Right atrium auricular region (tissue), 2 donors: ENCODE data around the gene FBXL17. TPM values are rescaled to one million over a fixed set of nuclear protein-coding genes. Genes with fewer than 3 reads are reported as not detected.

Experiments used
- DNase-seq: peaks from one replicate; pipeline ENCODE4 v3.0.0-alpha.2; 2019; ENCODE audit warnings: low spot score
- H3K27ac ChIP-seq, 2 donors: fragments of 200-600 bp; sonication (generic); 1 replicate in 1 of 2; 2 replicates in 1 of 2; pipeline ENCODE4 v1.5.1; 2016 to 2019
- H3K27me3 ChIP-seq, 2 donors: fragments of 200-600 bp; sonication (generic); one replicate each; pipeline versions ENCODE4 v1.5.1 to v1.6.0; 2017 to 2019
- H3K36me3 ChIP-seq: fragments of 200-600 bp; sonication (generic); one replicate; pipeline ENCODE4 v1.5.1; 2016
- H3K4me1 ChIP-seq, 2 donors: fragments of 200-600 bp; sonication (generic); one replicate each; pipeline versions ENCODE4 v1.5.1 to v1.6.0; 2017 to 2019
- H3K4me3 ChIP-seq, 2 donors: fragments of 200-600 bp; sonication (generic); 1 replicate in 1 of 2; 2 replicates in 1 of 2; pipeline ENCODE4 v1.5.1; 2017 to 2019; ENCODE audit warnings: mild to moderate bottlenecking in 1 of 2, moderate library complexity in 1 of 2
- H3K9me3 ChIP-seq, 2 donors: fragments of 200-600 bp; sonication (generic); one replicate each; pipeline ENCODE4 v1.5.1; 2019
- total RNA-seq, 2 donors: library from RNA; depleted of rRNA; stranded (reverse); fragments of >200 nt; gene quantifications; one replicate each; pipeline ENCODE4 v1.1.0, GENCODE V29; 2016
- TF ChIP-seq, protein P1 (sequence below), 2 donors: fragments of 200-600 bp; sonication (generic); IDR thresholded peaks; one replicate each; pipeline ENCODE4 v1.5.1; 2019; ENCODE audit warnings: antibody characterized with exemption in 2 of 2

The FBXL17 gene
- total RNA-seq, 2 donors from 2014 or later = 16.1 to 31.7 TPM

DNA sequence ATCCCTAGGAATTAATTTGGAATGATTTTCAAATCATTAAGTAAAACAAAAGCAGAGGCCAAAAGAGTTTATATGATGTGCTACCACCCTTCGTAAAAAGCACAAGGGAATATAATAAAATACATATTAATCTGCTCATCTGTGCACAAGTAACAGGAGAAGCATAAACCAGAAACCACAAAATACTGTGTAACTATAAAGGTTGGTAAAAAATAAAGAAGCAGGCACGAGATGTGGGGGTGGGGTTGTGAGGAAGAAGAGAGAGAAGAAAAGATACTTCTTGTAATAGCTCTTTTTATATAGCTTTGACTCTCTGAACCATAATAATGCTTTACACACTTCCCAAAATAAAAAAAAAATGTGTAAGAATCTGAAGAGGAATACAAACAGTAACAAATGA is 496.3 kb downstream of the FBXL17 start:
- no peak for DNase-seq
- peaks cover 0 to 5% of the 10 kb centered on the region in 2 donors for H3K4me1 ChIP-seq
- no peak overlapping the region for H3K4me3 ChIP-seq
- TF ChIP-seq, protein P1, sequence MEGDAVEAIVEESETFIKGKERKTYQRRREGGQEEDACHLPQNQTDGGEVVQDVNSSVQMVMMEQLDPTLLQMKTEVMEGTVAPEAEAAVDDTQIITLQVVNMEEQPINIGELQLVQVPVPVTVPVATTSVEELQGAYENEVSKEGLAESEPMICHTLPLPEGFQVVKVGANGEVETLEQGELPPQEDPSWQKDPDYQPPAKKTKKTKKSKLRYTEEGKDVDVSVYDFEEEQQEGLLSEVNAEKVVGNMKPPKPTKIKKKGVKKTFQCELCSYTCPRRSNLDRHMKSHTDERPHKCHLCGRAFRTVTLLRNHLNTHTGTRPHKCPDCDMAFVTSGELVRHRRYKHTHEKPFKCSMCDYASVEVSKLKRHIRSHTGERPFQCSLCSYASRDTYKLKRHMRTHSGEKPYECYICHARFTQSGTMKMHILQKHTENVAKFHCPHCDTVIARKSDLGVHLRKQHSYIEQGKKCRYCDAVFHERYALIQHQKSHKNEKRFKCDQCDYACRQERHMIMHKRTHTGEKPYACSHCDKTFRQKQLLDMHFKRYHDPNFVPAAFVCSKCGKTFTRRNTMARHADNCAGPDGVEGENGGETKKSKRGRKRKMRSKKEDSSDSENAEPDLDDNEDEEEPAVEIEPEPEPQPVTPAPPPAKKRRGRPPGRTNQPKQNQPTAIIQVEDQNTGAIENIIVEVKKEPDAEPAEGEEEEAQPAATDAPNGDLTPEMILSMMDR (IDR thresholded peaks at IDR 0.05) = no peak
- H3K36me3 ChIP-seq = no peaks in the 10 kb centered on the region
- H3K27ac ChIP-seq = no peak overlapping the region
- H3K9me3 ChIP-seq = no peaks in the 10 kb centered on the region
- H3K27me3 ChIP-seq = no peaks in the 10 kb centered on the region

- Histone ChIP-seq H3K27ac (no peak overlapping the region), H3K27me3 (no peaks in the 10 kb centered on the region), H3K9me3 (no peaks in the 10 kb centered on the region), H3K4me1 (peaks cover 0 to 5% of the 10 kb centered on the region in 2 donors), H3K36me3 (no peaks in the 10 kb centered on the region), H3K4me3 (no peak overlapping the region)
- no peak for DNase-seq
- TF ChIP-seq, protein P1 (IDR thresholded peaks at IDR 0.05) = no peak
These were observed 497.0 kb downstream of the FBXL17 start for GRCh38 chr5:107884871-107885270.

GRCh38 chr5:107878661-107879060 is 503.2 kb downstream of the FBXL17 start:
- TF ChIP-seq, protein P1 (IDR thresholded peaks at IDR 0.05) = no peak
- no peaks in the 10 kb centered on the region for H3K27me3 ChIP-seq
- no peaks in the 10 kb centered on the region for H3K36me3 ChIP-seq
- H3K4me3 ChIP-seq = no peak overlapping the region
- no peaks in the 10 kb centered on the region for H3K4me1 ChIP-seq
- no peaks in the 10 kb centered on the region for H3K9me3 ChIP-seq
- no peak for DNase-seq
- no peak overlapping the region for H3K27ac ChIP-seq

GRCh38 chr5:107876906-107877305 is 505.0 kb downstream of the FBXL17 start:
- no peak overlapping the region for H3K4me3 ChIP-seq
- H3K27ac ChIP-seq = no peak overlapping the region
- no peaks in the 10 kb centered on the region for H3K9me3 ChIP-seq
- no peaks in the 10 kb centered on the region for H3K36me3 ChIP-seq
- no peaks in the 10 kb centered on the region for H3K4me1 ChIP-seq
- TF ChIP-seq, protein P1 (IDR thresholded peaks at IDR 0.05) = no peak
- H3K27me3 ChIP-seq = no peaks in the 10 kb centered on the region
- no peak for DNase-seq

GRCh38 chr5:107876261-107876660 is 505.6 kb downstream of the FBXL17 start:
- Histone ChIP-seq H3K36me3 (no peaks in the 10 kb centered on the region), H3K4me1 (no peaks in the 10 kb centered on the region), H3K9me3 (no peaks in the 10 kb centered on the region), H3K27ac (no peak overlapping the region), H3K27me3 (no peaks in the 10 kb centered on the region), H3K4me3 (no peak overlapping the region)
- TF ChIP-seq, protein P1 (IDR thresholded peaks at IDR 0.05) = no peak
- no peak for DNase-seq

DNA sequence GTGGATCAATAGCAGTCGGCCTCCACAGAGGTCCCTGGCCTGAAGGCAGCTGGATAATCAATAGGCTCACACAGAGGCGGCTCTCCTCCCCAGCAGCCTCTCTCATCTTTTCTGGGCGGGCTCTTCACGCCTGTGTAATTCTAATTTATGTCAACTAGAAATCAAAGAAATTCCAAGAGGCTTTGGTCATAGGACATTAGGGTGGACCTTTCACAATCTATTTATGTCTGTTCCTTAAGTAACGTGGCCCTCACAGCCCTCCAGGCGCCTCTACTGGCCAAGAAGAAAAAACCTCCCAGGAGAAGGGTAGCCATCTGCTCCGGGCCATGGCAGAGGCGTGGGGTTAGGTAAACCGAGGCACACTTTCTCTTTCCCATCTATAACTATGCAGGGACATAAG is 506.1 kb downstream of the FBXL17 start:
- DNase-seq = no peak
- TF ChIP-seq, protein P1 (IDR thresholded peaks at IDR 0.05) = no peak
- no peak overlapping the region for H3K27ac ChIP-seq
- no peak overlapping the region for H3K4me3 ChIP-seq
- no peaks in the 10 kb centered on the region for H3K9me3 ChIP-seq
- H3K4me1 ChIP-seq = no peaks in the 10 kb centered on the region
- H3K36me3 ChIP-seq = no peaks in the 10 kb centered on the region
- H3K27me3 ChIP-seq = no peaks in the 10 kb centered on the region
